NCI-H510A (cell line): Measurements from ENCODE around the gene PRX.
"Not testable (repeated sequence)": the region's sequence is repeated elsewhere in the genome, so short reads cannot be mapped to it uniquely, and the experiment has no call there.

ENCODE experiments used
- DNase-seq: peaks from one replicate; lab custom pipeline; 2025; lab: John Stamatoyannopoulos, UW

PRX gene

GRCh38 chr19:40416918-40417642 is 3.9 kb upstream of the PRX start:
- no peak for DNase-seq

DNA sequence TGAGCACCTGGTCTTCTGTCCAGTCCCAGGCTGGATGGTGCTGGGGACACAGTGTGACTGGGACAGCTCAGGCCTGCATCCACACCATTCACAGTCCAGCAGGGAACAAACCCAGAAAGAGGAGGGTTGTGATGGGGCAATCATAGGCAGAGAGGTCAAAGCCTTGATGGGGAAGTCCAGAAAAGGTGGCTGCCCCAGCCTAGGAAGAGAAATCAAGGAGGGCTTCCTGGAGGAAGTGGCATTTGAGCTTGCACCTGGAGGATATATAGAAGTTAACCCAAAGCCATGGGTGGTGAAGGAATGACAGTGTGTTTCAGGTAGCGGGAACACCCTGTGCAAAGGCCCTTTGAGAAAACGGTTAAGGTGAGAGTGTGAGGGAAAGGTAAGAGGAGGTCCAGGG is 2.6 kb upstream of the PRX start:
- no peak for DNase-seq

DNA sequence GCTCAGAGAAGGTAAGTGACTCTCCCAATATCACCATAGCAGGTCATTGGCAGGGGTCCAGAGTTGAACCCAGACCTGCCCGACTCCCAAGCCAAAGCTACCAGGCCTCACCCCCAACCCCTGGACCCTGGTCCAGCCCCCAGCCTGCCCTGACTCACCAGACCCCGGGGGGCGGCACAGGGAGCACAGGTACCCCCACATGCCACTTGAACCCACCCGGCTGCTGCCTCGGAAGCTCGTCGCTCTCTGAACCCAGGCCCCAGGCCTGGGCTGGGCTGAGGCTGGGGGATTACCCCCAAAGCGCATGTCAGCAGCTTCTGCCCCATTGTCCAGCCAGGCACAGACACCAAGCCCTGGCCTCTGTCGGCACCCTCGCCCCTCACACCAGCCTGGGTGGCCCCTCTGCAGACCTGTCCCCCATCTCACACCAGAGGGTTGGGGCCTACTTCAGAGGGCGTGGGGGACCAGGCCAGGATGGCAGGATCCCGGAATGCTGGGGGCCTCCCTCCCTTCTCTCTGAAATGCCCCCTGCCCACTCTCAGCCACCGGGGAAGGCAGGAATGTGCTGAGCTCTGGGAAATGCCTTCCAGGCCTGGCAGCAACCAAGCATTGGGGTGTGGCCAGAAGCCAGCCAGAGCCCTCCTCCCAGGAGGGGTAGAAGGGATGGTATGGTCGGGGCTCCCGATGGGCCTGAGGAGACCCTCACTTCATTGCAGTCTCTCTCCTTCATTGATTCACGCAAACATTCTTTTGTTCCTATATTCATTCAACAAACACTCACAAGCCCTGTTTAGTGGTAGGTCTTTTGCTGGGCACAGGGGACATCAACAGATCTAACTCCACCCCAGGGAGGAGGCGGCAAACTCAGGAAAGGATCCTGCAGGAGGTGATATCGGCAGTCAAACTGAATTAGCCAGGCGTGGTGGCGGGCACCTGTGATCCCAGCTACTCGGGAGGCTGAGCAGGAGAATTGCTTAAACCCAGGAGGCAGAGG is 1.7 kb upstream of the PRX start:
- no peak for DNase-seq

- DNase-seq: no peak
These were observed 312 bp downstream of the PRX start for GRCh38 chr19:40412866-40413265.

DNA sequence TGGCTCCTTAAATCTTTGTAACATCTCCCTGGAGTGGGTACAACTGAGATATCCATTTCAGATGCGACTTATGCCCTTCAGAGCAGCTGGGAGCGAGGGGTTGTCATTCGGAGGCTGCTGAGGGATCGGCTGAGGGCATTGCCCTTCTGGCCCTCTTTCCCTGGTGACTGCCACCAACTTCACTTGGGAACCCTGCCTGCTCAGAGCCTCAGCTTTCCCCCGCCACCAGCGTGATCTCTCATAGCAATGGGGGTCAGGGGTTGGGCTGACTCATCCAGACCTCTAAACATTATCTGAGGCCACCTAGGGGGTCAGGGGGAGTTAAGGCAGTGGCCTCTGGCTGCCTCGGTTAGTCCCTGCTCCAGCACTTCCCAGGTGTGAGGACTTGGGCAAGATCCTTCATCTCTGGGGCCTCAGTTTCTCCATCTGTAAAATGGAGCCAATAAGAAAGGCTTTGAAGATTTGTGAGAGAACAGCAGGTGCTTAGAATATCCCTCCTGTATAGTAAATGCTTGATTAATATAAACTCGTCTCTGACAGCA is 1.1 kb downstream of the PRX start:
- DNase-seq: no peak

GRCh38 chr19:40411125-40411842 is 1.9 kb downstream of the PRX start:
- no peak for DNase-seq

GRCh38 chr19:40410030-40410389 is 3.2 kb downstream of the PRX start:
- no peak for DNase-seq

- not testable (repeated sequence) for DNase-seq
These were observed 4.6 kb downstream of the PRX start for GRCh38 chr19:40408598-40408925.

- no peak for DNase-seq
These were observed 5.2 kb downstream of the PRX start for GRCh38 chr19:40407714-40408597.

GRCh38 chr19:40403262-40403984 is 9.8 kb downstream of the PRX start:
- DNase-seq: peak; percentile 79

- no peak for DNase-seq
These were observed 12.6 kb downstream of the PRX start for GRCh38 chr19:40400559-40400958.

- no peak for DNase-seq
These were observed 14.6 kb downstream of the PRX start for GRCh38 chr19:40398417-40399131.

DNA sequence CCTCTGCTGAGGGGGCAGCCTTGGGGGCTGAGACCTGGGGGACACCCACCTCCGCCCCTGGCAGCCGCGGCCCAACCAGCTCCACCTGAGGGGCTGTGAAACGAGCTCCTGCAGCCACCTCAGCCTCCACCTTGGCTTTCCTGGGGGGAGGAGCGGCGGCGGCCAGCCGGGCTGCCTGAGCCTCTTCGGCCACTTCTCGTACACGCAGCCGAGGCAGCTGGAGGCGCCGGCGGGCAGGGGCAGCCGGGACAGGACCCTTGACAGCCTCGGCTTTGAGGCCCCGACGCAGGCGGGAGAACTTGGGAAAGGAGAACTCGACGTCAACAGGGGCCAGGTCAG is 15.6 kb downstream of the PRX start:
- no peak for DNase-seq

DNA sequence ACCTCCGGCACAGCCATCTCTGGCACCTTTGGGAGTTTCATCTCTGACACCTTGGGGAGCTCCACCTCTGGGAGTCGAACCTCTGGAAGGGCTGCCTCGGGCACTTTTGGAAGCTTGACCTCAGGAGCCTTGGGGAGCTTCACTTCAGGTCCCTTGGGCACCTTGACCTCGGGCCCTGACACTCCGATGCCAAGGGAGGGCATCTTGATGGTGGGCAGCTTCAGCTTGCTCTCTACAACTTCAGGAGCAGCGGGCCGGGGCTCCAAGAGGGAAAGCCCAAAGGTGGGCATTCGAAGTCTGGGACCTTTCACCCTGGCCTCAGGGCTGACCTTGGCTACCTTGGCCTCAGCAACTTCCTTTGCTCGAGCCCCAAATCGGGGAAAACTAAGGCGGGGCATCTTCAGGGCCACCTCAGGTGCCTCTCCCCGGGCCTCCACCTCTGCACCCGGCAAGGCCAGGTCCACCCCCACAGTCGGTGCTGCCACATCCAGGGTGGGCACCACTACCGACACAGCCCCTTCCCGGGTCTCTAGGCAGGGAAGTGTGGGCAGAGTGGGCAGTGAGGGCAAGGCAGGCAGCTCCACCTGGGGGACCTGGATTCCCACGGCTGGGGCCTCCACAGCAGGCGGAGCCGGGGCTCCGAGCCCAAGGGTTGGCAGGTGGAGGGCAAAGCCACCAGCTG is 16.2 kb downstream of the PRX start:
- DNase-seq: no peak

DNA sequence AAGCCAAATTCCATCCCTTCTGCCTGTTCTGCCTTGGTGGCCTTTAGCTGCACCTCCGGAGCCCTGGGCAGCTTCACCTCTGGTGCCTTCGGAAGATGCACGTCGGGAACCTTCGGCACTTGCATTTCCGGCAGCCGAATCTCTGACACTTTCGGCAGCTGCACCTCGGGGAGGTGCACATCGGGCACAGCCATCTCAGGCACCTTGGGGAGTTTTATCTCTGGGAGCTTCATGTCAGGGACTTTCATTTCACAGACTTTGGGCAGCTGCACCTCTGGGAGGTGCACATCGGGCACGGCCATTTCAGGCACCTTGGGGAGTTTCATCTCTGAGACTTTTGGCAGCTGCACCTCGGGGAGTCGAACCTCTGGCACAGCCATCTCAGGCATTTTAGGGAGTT is 17.2 kb downstream of the PRX start:
- no peak for DNase-seq

DNA sequence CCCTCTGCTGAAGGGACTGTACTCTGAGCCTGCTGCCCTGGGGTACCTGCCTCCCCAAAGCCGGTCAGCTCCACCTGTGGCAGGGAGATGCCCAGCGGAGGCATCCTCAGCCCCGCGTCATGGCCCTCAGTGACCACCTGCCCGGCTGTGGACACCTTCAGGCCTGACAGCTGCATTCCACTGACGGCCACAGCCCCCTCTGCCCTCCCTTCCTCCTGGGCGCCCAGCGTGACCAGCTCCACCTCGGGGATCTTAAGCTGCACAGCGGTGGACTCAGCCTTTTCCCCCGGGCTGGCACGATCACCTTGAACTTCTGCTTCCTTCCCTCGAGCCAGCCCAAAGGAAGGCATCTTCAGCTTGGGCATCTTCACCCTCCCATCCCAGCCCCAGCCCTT is 18.4 kb downstream of the PRX start:
- DNase-seq: no peak

- no peak for DNase-seq
These were observed 19.0 kb downstream of the PRX start for GRCh38 chr19:40393894-40394815.

DNA sequence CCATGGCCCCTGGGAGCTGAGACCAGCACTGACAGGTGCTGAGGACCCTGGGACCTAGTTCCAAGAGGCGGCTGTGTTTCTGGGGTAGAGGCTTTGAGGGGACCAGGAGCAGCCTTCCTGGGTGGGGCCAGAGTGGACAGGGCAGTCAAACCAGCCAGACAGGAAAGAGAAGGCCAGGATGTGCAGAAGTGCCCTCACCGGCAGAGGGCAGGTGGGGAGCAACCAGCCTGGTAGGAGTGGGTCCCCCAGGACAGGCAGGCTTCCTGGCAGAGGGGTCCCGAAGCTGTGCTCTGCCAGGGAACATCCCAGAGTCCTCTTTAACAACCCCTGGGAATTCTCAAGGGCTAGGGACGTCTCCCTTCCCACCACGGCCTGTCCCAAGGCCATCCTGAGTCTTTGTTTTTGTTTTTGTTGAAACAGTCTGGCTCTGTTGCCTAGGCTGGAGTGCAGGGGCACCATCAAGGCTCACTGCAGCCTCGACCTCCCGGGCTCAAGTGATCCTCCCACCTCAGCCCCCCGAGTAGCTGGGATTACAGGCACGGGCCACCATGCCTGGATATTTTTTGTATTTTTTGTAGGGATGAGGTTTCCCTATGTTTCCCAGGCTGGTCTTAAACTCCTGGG is 20.2 kb downstream of the PRX start:
- peak; percentile 29 for DNase-seq
